ENCODE measurements around the gene XPR1.

The XPR1 gene

DNA sequence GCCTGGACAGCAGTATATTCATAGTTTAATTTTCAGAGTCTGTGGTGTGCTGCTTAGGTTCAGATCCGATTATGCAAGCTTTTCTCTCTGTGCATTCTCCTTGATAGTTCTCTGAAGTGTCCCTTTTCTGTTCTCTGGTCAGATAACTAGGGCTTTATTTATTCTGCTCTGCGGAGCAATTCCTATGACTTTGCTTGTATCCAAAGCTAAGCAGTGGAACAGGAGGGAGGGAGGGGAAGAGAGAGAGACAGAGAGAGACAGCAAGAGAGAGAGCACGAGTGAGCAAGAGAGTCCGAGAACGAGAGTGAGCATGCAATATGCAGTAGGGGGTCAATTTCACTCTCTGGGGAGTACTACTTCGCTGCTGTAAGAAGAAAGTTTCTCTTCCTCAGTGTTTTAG lies 113.3 kb downstream of the XPR1 start:
- Histone ChIP-seq H4K20me1 (ENCODE audit: low read depth, low read length) (no peaks in the 10 kb centered on the region), H3K27ac (ENCODE audit: low read depth, low read length) (no peak overlapping the region), H3K4me3 (ENCODE audit: insufficient read depth, low read length, poor library complexity, severe bottlenecking) (no peak overlapping the region), H3K36me3 (ENCODE audit: low read length) (no peaks in the 10 kb centered on the region), H3K9me2 (replicated peaks; ENCODE audit: insufficient read depth, low read length) (no peaks in the 10 kb centered on the region), H3K79me2 (ENCODE audit: insufficient read depth, low read length) (no peaks in the 10 kb centered on the region), H3K4me2 (ENCODE audit: low read depth, low read length, poor library complexity, severe bottlenecking) (no peak overlapping the region), H3F3A (ENCODE audit: insufficient read depth) (no peaks in the 10 kb centered on the region; the same call in 1 of the 2 replicates), H3K9ac (ENCODE audit: low read length) (no peak overlapping the region), H3K27me3 (ENCODE audit: low read length) (no peaks in the 10 kb centered on the region), H2AFZ (ENCODE audit: low read depth, low read length, severe bottlenecking) (no peak overlapping the region), H3K9me3 (ENCODE audit: insufficient read depth, low read length) (no peaks in the 10 kb centered on the region)
- no peak for TF ChIP-seq EZH2phosphoT487 (conservative IDR thresholded peaks at IDR 0.05; ENCODE audit: low read length)
- TF ChIP-seq, protein P1, sequence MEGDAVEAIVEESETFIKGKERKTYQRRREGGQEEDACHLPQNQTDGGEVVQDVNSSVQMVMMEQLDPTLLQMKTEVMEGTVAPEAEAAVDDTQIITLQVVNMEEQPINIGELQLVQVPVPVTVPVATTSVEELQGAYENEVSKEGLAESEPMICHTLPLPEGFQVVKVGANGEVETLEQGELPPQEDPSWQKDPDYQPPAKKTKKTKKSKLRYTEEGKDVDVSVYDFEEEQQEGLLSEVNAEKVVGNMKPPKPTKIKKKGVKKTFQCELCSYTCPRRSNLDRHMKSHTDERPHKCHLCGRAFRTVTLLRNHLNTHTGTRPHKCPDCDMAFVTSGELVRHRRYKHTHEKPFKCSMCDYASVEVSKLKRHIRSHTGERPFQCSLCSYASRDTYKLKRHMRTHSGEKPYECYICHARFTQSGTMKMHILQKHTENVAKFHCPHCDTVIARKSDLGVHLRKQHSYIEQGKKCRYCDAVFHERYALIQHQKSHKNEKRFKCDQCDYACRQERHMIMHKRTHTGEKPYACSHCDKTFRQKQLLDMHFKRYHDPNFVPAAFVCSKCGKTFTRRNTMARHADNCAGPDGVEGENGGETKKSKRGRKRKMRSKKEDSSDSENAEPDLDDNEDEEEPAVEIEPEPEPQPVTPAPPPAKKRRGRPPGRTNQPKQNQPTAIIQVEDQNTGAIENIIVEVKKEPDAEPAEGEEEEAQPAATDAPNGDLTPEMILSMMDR (IDR thresholded peaks at IDR 0.05; ENCODE audit: insufficient read depth, low read length, poor library complexity, severe bottlenecking) = no peak

DNA sequence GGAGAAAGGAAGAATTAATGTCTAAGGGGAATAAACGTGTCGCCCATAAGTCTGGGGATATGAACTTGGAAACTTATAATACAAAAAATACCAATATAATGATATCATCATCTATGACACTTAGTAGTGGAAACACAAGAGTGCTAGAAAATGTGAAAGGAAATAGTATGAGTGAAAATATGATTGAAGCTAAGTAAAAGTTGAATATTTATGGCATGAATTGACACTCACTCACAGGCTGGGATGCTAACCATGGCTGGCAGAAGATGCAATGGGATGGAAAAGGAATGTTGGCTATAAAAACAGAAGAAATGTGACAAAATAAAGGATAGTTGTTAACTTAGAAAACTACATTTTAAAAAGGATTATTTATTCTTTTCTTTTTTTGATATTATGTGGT lies 120.1 kb downstream of the XPR1 start:
- Histone ChIP-seq H3K27me3 (ENCODE audit: low read length) (no peaks in the 10 kb centered on the region), H3K9ac (ENCODE audit: low read length) (no peak overlapping the region), H3K4me3 (ENCODE audit: insufficient read depth, low read length, poor library complexity, severe bottlenecking) (no peak overlapping the region), H2AFZ (ENCODE audit: low read depth, low read length, severe bottlenecking) (no peak overlapping the region), H3K4me2 (ENCODE audit: low read depth, low read length, poor library complexity, severe bottlenecking) (no peak overlapping the region), H3F3A (ENCODE audit: insufficient read depth) (no peaks in the 10 kb centered on the region), H3K9me3 (ENCODE audit: insufficient read depth, low read length) (no peaks in the 10 kb centered on the region), H3K27ac (ENCODE audit: low read depth, low read length) (no peak overlapping the region), H3K9me2 (replicated peaks; ENCODE audit: insufficient read depth, low read length) (no peaks in the 10 kb centered on the region), H3K79me2 (ENCODE audit: insufficient read depth, low read length) (no peaks in the 10 kb centered on the region), H3K36me3 (ENCODE audit: low read length) (no peaks in the 10 kb centered on the region), H4K20me1 (ENCODE audit: low read depth, low read length) (no peaks in the 10 kb centered on the region)
- TF ChIP-seq, protein P1 (IDR thresholded peaks at IDR 0.05; ENCODE audit: insufficient read depth, low read length, poor library complexity, severe bottlenecking) = no peak
- TF ChIP-seq EZH2phosphoT487 (conservative IDR thresholded peaks at IDR 0.05; ENCODE audit: low read length) = no peak

DNA sequence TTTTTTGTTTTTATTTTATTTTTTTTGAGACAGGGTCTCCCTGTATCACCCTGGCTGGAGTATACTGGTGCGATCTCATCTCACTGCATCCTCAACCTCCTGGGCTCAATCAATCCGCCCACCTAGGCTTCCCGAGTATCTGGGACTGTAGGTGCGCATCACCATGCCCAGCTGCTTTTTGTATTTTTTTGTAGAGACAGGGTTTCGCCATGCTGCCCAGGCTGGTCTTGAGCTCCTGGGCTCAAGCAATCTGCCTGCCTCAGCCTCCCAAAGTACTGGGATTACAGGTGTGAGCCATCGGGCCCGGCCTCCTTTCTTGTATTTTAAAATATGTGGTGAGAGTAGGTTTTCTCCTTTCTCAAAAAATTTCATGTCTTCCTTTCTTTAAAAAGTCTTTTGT lies 122.6 kb downstream of the XPR1 start:
- no peaks in the 10 kb centered on the region for H3K9me3 ChIP-seq (ENCODE audit: insufficient read depth, low read length)
- H3K9me2 ChIP-seq (replicated peaks; ENCODE audit: insufficient read depth, low read length) = no peaks in the 10 kb centered on the region
- no peak overlapping the region for H3K27ac ChIP-seq (ENCODE audit: low read depth, low read length)
- TF ChIP-seq, protein P1 (IDR thresholded peaks at IDR 0.05; ENCODE audit: insufficient read depth, low read length, poor library complexity, severe bottlenecking) = no peak
- no peak for TF ChIP-seq EZH2phosphoT487 (conservative IDR thresholded peaks at IDR 0.05; ENCODE audit: low read length)
- no peak overlapping the region for H3K4me3 ChIP-seq (ENCODE audit: insufficient read depth, low read length, poor library complexity, severe bottlenecking)
- H3K4me2 ChIP-seq (ENCODE audit: low read depth, low read length, poor library complexity, severe bottlenecking) = no peak overlapping the region
- H3K36me3 ChIP-seq (ENCODE audit: low read length) = no peaks in the 10 kb centered on the region
- no peaks in the 10 kb centered on the region for H3K79me2 ChIP-seq (ENCODE audit: insufficient read depth, low read length)
- H4K20me1 ChIP-seq (ENCODE audit: low read depth, low read length) = no peaks in the 10 kb centered on the region
- no peaks in the 10 kb centered on the region for H3F3A ChIP-seq (ENCODE audit: insufficient read depth)
- no peaks in the 10 kb centered on the region for H3K27me3 ChIP-seq (ENCODE audit: low read length)
- no peak overlapping the region for H3K9ac ChIP-seq (ENCODE audit: low read length)
- no peak overlapping the region for H2AFZ ChIP-seq (ENCODE audit: low read depth, low read length, severe bottlenecking)
